Testis (tissue), 3 donors: ENCODE measurements around the gene GDPD3. TPM values are rescaled to one million over a fixed set of nuclear protein-coding genes. Genes with fewer than 3 reads are reported as not detected.
"Not testable (repeated sequence)": the region's sequence is repeated elsewhere in the genome, so short reads cannot be mapped to it uniquely, and the experiment has no call there.

Experiments used
- DNase-seq: peaks from one replicate; pipeline ENCODE4 v3.0.0-alpha.2; 2019
- H3K27ac ChIP-seq, 2 donors: fragments of 200-600 bp; sonication (generic); one replicate each; pipeline ENCODE4 v1.5.1; 2019
- H3K27me3 ChIP-seq: fragments of 200-600 bp; sonication (generic); one replicate; pipeline ENCODE4 v1.5.1; 2019
- H3K36me3 ChIP-seq: fragments of 200-600 bp; sonication (generic); one replicate; pipeline ENCODE4 v1.5.1; 2017; ENCODE audit warnings: low read depth; ENCODE audit errors: missing control alignments
- H3K4me1 ChIP-seq: fragments of 200-600 bp; sonication (generic); one replicate; pipeline ENCODE4 v1.5.1; 2019
- H3K4me3 ChIP-seq, 2 donors: fragments of 200-600 bp; sonication (generic); one replicate each; pipeline ENCODE4 v1.5.1; 2017 to 2019
- H3K9me3 ChIP-seq: fragments of 200-600 bp; sonication (generic); one replicate; pipeline ENCODE4 v1.5.1; 2017
- CTCF ChIP-seq, 3 experiments: fragments of 450-650 bp in 2 of 3; fragments of 200-600 bp in 1 of 3; sonication (generic) in 1 of 3; IDR thresholded peaks; one replicate each; pipeline ENCODE4 v1.5.1; 2016 to 2019; ENCODE audit warnings: antibody characterized with exemption in 3 of 3, mild to moderate bottlenecking in 2 of 3, moderate library complexity in 1 of 3
- POLR2A ChIP-seq: fragments of 450-650 bp; IDR thresholded peaks from one replicate; pipeline ENCODE4 v1.6.1; 2017; ENCODE audit warnings: antibody characterized with exemption, mild to moderate bottlenecking, moderate library complexity
- WGBS, 2 donors: methylation state at CpG; one replicate each; pipeline ENCODE4 v1.1.5; 2018; 5-methylcytosine and 5-hydroxymethylcytosine counted together
- intact Hi-C: fragments of 100-400 bp; cut with DNase I; formaldehyde crosslinking; loops from one replicate; pipeline ENCODE4 v1.15.1; 2023; ENCODE audit warnings: low total_unique reads
- polyA plus RNA-seq: library from polyadenylated mRNA; stranded (reverse); fragments of 350-450 nt; fragmentation: Illumina TruSeq; extraction: RNeasy Lipid Tissue Mini Kit (QIAGEN cat#74804); gene quantifications from one replicate; pipeline ENCODE4 v1.2.3, GENCODE V29; 2014; ENCODE audit warnings: low read depth, low replicate concordance; ENCODE audit not compliant: insufficient read depth
- total RNA-seq, 2 donors: library from RNA; depleted of rRNA; stranded (reverse); fragments of >200 nt; gene quantifications; one replicate each; pipeline ENCODE4 v1.2.3, GENCODE V29; 2016

GDPD3 gene
- total and polyA plus RNA-seq, 3 donors from 2014 or later, result 1.5 to 7.2 (median 4.0) TPM

- Histone ChIP-seq H3K9me3 (no peaks in the 10 kb centered on the region), H3K27me3 (no peaks in the 10 kb centered on the region), H3K27ac (no peak overlapping the region), H3K4me1 (peaks cover 5% of the 10 kb centered on the region), H3K4me3 (no peak overlapping the region), H3K36me3 (no peaks in the 10 kb centered on the region)
- intact Hi-C loops, result no loop called here
- DNase-seq, result no peak
- 90 to 95% methylated on average over 4 to 7 of the region's 7 CpGs for whole genome bisulfite sequencing, 2 donors
- no peak for TF ChIP-seq CTCF (IDR thresholded peaks at IDR 0.05)
- TF ChIP-seq POLR2A, result no peak
Observed at GRCh38 chr16:30115238-30115637, 1.9 kb upstream of the GDPD3 start.

- H3K4me3 ChIP-seq, H3K4me1 ChIP-seq, H3K27me3 ChIP-seq, DNase-seq, intact Hi-C loops, H3K27ac ChIP-seq, H3K36me3 ChIP-seq, H3K9me3 ChIP-seq: not testable (repeated sequence)
- WGBS, 2 donors, result 88 to 93% methylated on average over 7 of the region's 7 CpGs
Observed at GRCh38 chr16:30114833-30115232, 1.5 kb upstream of the GDPD3 start.

- 73 to 79% methylated on average over 4 to 11 of the region's 11 CpGs for WGBS, 2 donors
- peaks cover 5% of the 10 kb centered on the region for H3K4me1 ChIP-seq
- no peak overlapping the region for H3K4me3 ChIP-seq
- no peaks in the 10 kb centered on the region for H3K27me3 ChIP-seq
- no peak for TF ChIP-seq CTCF (IDR thresholded peaks at IDR 0.05)
- TF ChIP-seq POLR2A, result no peak
- DNase-seq, result no peak
- no peaks in the 10 kb centered on the region for H3K9me3 ChIP-seq
- H3K27ac ChIP-seq, result no peak overlapping the region
- H3K36me3 ChIP-seq, result no peaks in the 10 kb centered on the region
- intact Hi-C loops, result no loop called here
Observed at GRCh38 chr16:30114411-30114810, 1.1 kb upstream of the GDPD3 start.

GRCh38 chr16:30113711-30114333 lies 485 bp upstream of the GDPD3 start:
- no peaks in the 10 kb centered on the region for H3K27me3 ChIP-seq
- intact Hi-C loops, result no loop called here
- DNase-seq, result no peak
- H3K9me3 ChIP-seq, result no peaks in the 10 kb centered on the region
- 78 to 98% methylated on average over 7 to 20 of the region's 20 CpGs for WGBS, 2 donors
- peaks cover 5% of the 10 kb centered on the region for H3K4me1 ChIP-seq
- H3K4me3 ChIP-seq, result no peak overlapping the region
- no peaks in the 10 kb centered on the region for H3K36me3 ChIP-seq
- no peak overlapping the region for H3K27ac ChIP-seq
- TF ChIP-seq CTCF (IDR thresholded peaks at IDR 0.05), result no peak
- TF ChIP-seq POLR2A, result no peak

GRCh38 chr16:30112197-30113030 lies 923 bp downstream of the GDPD3 start:
- WGBS, 2 donors, result 78 to 82% methylated on average over 24 to 25 of the region's 29 CpGs
- no peaks in the 10 kb centered on the region for H3K9me3 ChIP-seq
- no peaks in the 10 kb centered on the region for H3K27me3 ChIP-seq
- H3K4me1 ChIP-seq, result peaks cover 5% of the 10 kb centered on the region
- no peak overlapping the region for H3K27ac ChIP-seq
- intact Hi-C loops, result no loop called here
- TF ChIP-seq POLR2A (no peak), CTCF (IDR thresholded peaks at IDR 0.05) (peak in 2 of 3 experiments; percentile 44 to 48)
- peak; percentile 53 for DNase-seq
- H3K4me3 ChIP-seq, result no peak overlapping the region
- H3K36me3 ChIP-seq, result no peaks in the 10 kb centered on the region
